KMS-11 (cell line): ENCODE results near the gene VWA2.

Source experiments
- H2AFZ ChIP-seq: fragments of 200-600 bp; sonication (generic); 2 replicates; pipeline ENCODE4 v1.6.1; 2016; ENCODE audit warnings: antibody characterized with exemption, mixed run types, low read depth
- H3K27ac ChIP-seq: fragments of 200-600 bp; sonication (generic); 2 replicates; pipeline ENCODE4 v1.6.1; 2016; ENCODE audit warnings: mild to moderate bottlenecking, mixed run types
- H3K27me3 ChIP-seq: fragments of 200-600 bp; sonication (generic); 2 replicates; pipeline ENCODE4 v1.6.1; 2017; ENCODE audit warnings: mild to moderate bottlenecking, low read depth, mixed run types, moderate library complexity; ENCODE audit not compliant: insufficient read depth
- H3K36me3 ChIP-seq: fragments of 200-600 bp; sonication (generic); 2 replicates; pipeline ENCODE4 v1.6.1; 2017; ENCODE audit warnings: mild to moderate bottlenecking, mixed run types; ENCODE audit not compliant: insufficient read depth
- H3K4me1 ChIP-seq: fragments of 200-600 bp; sonication (generic); 2 replicates; pipeline ENCODE4 v1.6.1; 2016; ENCODE audit warnings: mild to moderate bottlenecking, low read depth, mixed run types; ENCODE audit not compliant: poor library complexity, severe bottlenecking
- H3K4me2 ChIP-seq: fragments of 200-600 bp; sonication (generic); 2 replicates; pipeline ENCODE4 v1.7.0; 2016; ENCODE audit warnings: mild to moderate bottlenecking, mixed run types
- H3K4me3 ChIP-seq: fragments of 200-600 bp; sonication (generic); IDR thresholded peaks from 2 replicates; pipeline ENCODE4 v1.6.1; 2017; ENCODE audit warnings: low read depth, low read length, mixed read lengths; ENCODE audit not compliant: insufficient read depth
- H3K79me2 ChIP-seq: fragments of 200-600 bp; sonication (generic); 2 replicates; pipeline ENCODE4 v1.6.1; 2016; ENCODE audit warnings: low read depth, mixed run types; ENCODE audit not compliant: insufficient read depth
- H3K9ac ChIP-seq: fragments of 200-600 bp; sonication (generic); 2 replicates; pipeline ENCODE4 v1.6.1; 2016; ENCODE audit warnings: mild to moderate bottlenecking, mixed run types
- H4K20me1 ChIP-seq: fragments of 200-600 bp; sonication (generic); 2 replicates; pipeline ENCODE4 v1.6.1; 2016; ENCODE audit warnings: mild to moderate bottlenecking, mixed run types; ENCODE audit not compliant: insufficient read depth
- TF ChIP-seq, protein P1 (sequence below): fragments of 200-600 bp; sonication (generic); conservative IDR thresholded peaks from 2 replicates; pipeline ENCODE4 v1.6.1; 2017; ENCODE audit warnings: low read depth, mild to moderate bottlenecking, antibody characterized with exemption, low read length, moderate library complexity, mixed read lengths

The VWA2 gene

DNA sequence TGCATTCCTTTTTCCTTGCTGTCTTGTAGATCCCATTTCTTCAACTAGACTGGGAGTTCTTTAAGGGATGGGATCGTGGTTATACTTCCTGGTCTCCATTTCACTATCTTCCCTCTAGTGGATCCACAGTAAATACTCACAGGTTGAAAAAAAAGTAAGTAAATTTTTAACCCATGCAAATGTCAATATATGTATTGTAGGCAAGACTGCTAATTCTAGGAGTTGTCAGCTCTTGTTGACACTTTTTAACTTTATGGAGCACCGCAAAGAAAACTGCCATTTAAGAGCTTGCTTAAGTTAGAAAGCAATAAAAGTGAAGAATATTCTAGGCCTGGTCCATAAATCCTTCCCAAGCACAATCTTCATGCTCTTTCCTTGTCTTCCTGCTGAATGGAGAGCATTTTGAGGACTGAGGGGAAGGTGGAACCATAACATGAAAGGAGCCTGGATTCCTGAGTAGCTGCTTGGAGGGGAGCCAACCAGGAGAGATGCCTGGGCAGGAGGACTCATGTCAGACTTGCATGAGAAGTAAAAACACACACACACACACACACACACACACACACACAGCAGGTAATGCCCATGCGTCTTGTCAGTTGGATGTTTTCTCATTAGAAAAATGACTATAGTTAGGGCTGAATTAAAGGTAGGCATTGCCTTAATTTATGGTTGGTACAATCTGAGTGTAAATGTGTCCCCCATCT lies 32.2 kb downstream of the VWA2 start:
- Histone ChIP-seq H3K4me3 (no peak overlapping the region), H3K9ac (no peak overlapping the region), H3K27me3 (no peaks in the 10 kb centered on the region), H2AFZ (no peak overlapping the region), H3K36me3 (no peaks in the 10 kb centered on the region), H3K27ac (no peak overlapping the region), H4K20me1 (no peaks in the 10 kb centered on the region), H3K4me1 (no peaks in the 10 kb centered on the region), H3K79me2 (no peaks in the 10 kb centered on the region), H3K4me2 (no peak overlapping the region)
- TF ChIP-seq, protein P1, sequence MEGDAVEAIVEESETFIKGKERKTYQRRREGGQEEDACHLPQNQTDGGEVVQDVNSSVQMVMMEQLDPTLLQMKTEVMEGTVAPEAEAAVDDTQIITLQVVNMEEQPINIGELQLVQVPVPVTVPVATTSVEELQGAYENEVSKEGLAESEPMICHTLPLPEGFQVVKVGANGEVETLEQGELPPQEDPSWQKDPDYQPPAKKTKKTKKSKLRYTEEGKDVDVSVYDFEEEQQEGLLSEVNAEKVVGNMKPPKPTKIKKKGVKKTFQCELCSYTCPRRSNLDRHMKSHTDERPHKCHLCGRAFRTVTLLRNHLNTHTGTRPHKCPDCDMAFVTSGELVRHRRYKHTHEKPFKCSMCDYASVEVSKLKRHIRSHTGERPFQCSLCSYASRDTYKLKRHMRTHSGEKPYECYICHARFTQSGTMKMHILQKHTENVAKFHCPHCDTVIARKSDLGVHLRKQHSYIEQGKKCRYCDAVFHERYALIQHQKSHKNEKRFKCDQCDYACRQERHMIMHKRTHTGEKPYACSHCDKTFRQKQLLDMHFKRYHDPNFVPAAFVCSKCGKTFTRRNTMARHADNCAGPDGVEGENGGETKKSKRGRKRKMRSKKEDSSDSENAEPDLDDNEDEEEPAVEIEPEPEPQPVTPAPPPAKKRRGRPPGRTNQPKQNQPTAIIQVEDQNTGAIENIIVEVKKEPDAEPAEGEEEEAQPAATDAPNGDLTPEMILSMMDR: no peak

DNA sequence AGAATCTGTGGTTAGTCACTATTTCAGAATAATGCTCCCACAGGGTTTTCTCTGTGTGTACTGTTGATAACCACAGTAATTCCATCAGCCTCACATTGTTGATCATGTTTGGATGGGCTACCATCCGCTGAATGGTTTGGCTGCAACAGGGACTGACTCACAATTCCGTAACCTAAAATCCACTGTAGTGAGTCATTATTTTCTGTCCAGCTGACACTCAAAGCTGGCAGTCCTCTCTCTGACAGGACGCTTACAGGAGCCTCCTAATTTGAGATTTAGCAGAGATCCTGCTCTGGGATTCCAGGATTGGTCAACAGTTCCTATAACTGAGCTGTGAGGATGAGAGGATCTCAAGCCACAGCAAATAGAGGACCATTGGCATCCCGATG lies 32.7 kb downstream of the VWA2 start:
- H3K27ac ChIP-seq: no peak overlapping the region
- H2AFZ ChIP-seq: no peak overlapping the region
- no peaks in the 10 kb centered on the region for H3K27me3 ChIP-seq
- no peaks in the 10 kb centered on the region for H3K79me2 ChIP-seq
- no peak overlapping the region for H3K9ac ChIP-seq
- TF ChIP-seq, protein P1: no peak
- H3K4me2 ChIP-seq: no peak overlapping the region
- H3K4me3 ChIP-seq: no peak overlapping the region
- no peaks in the 10 kb centered on the region for H3K36me3 ChIP-seq
- H3K4me1 ChIP-seq: no peaks in the 10 kb centered on the region
- no peaks in the 10 kb centered on the region for H4K20me1 ChIP-seq

DNA sequence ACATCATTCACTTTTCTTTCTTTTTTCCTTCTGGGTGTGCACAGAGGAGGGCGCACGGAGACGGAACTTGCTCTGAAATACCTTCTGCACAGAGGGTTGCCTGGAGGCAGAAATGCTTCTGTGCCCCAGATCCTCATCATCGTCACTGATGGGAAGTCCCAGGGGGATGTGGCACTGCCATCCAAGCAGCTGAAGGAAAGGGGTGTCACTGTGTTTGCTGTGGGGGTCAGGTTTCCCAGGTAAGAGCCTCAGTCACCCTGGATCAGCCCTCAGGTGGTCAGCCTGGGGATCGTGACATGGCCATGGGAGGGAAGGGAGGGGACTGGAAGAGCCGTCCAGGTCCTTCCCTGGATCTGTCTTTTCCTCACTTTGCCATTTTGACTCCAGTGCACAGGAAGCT lies 33.6 kb downstream of the VWA2 start:
- Histone ChIP-seq H3K4me2 (no peak overlapping the region), H3K27ac (no peak overlapping the region), H3K79me2 (no peaks in the 10 kb centered on the region), H3K36me3 (no peaks in the 10 kb centered on the region), H3K4me1 (no peaks in the 10 kb centered on the region), H2AFZ (no peak overlapping the region), H3K9ac (no peak overlapping the region), H3K4me3 (no peak overlapping the region), H4K20me1 (no peaks in the 10 kb centered on the region), H3K27me3 (no peaks in the 10 kb centered on the region)
- TF ChIP-seq, protein P1: no peak

DNA sequence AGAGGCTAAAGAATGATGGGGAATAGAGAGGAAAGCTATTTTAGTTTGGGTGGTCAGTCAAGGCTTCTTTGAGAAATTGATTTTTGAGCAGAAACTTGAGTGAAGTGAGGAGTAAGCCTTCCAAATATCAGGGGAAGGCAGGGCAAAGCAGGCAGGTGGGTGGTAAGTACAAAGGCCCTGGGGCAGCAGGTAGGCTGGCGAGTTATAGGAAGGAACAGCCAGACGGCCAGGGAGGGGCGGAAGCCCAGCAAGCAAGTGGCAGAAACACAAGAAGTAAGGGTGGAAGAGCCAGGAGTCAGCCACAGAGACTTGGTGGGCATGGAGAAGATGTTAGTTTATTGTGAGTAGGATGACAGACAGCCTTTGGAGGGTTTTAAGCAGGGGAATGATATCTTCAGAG lies 34.9 kb downstream of the VWA2 start:
- no peaks in the 10 kb centered on the region for H3K79me2 ChIP-seq
- H4K20me1 ChIP-seq: no peaks in the 10 kb centered on the region
- no peak overlapping the region for H2AFZ ChIP-seq

More for the DNA sequence above, 34.9 kb downstream of the VWA2 start:
- H3K9ac ChIP-seq: no peak overlapping the region
- H3K4me1 ChIP-seq: no peaks in the 10 kb centered on the region
- H3K36me3 ChIP-seq: no peaks in the 10 kb centered on the region
- no peaks in the 10 kb centered on the region for H3K27me3 ChIP-seq
- TF ChIP-seq, protein P1: no peak
- H3K4me3 ChIP-seq: no peak overlapping the region
- H3K27ac ChIP-seq: no peak overlapping the region
- H3K4me2 ChIP-seq: no peak overlapping the region
